Vagina (tissue), 2 donors: ENCODE results near the gene TMEM107. TPM values are rescaled to one million over a fixed set of nuclear protein-coding genes. Genes with fewer than 3 reads are reported as not detected.

Experiments used
- DNase-seq, 2 donors: peaks; one replicate each; pipeline ENCODE4 v3.0.0-alpha.2; 2017; ENCODE audit errors: extremely low spot score in 2 of 2
- H3K27ac ChIP-seq: fragments of 200-600 bp; sonication (generic); one replicate; pipeline ENCODE4 v1.5.1; 2019
- H3K27me3 ChIP-seq: fragments of 200-600 bp; sonication (generic); one replicate; pipeline ENCODE4 v1.5.1; 2019
- H3K36me3 ChIP-seq, 2 donors: fragments of 200-600 bp; sonication (generic); one replicate each; pipeline ENCODE4 v1.5.1; 2017 to 2019
- H3K4me1 ChIP-seq: fragments of 200-600 bp; sonication (generic); one replicate; pipeline ENCODE4 v1.5.1; 2019
- H3K4me3 ChIP-seq, 2 donors: fragments of 200-600 bp; sonication (generic); 1 replicate in 1 of 2; 2 replicates in 1 of 2; pipeline ENCODE4 v1.5.1; 2016 to 2019
- H3K9me3 ChIP-seq: fragments of 200-600 bp; sonication (generic); one replicate; pipeline ENCODE4 v1.5.1; 2019
- CTCF ChIP-seq, 3 experiments: fragments of 450-650 bp in 2 of 3; fragments of 200-600 bp in 1 of 3; sonication (generic) in 1 of 3; IDR thresholded peaks; one replicate each; pipeline ENCODE4 v1.5.1; 2017 to 2019; ENCODE audit warnings: antibody characterized with exemption in 3 of 3, mild to moderate bottlenecking in 2 of 3, moderate library complexity in 2 of 3
- POLR2A ChIP-seq, 2 donors: fragments of 450-650 bp; IDR thresholded peaks; one replicate each; pipeline ENCODE4 v1.6.1; 2017; ENCODE audit warnings: antibody characterized with exemption in 2 of 2, mild to moderate bottlenecking in 2 of 2, moderate library complexity in 2 of 2
- POLR2AphosphoS5 ChIP-seq, 2 donors: sonication (generic); formaldehyde crosslinking; IDR thresholded peaks; one replicate each; pipeline ENCODE4 v1.9.0; 2017; ENCODE audit warnings: antibody characterized with exemption in 2 of 2, mild to moderate bottlenecking in 2 of 2, low read depth in 1 of 2; ENCODE audit not compliant: insufficient read depth in 1 of 2
- intact Hi-C: fragments of 100-400 bp; cut with DNase I; formaldehyde crosslinking; loops from one replicate; pipeline ENCODE4 v1.15.1; 2023
- total RNA-seq: library from RNA; depleted of rRNA; stranded (reverse); fragments of >200 nt; gene quantifications from one replicate; pipeline ENCODE4 v1.2.3, GENCODE V29; 2016

Gene TMEM107
- total RNA-seq, result 20.6 TPM

- TF ChIP-seq POLR2AphosphoS5 (IDR thresholded peaks at IDR 0.05; ENCODE audit: insufficient read depth in 1 of 2, low read depth in 1 of 2), result peak; percentile 17 to 80
- TF ChIP-seq CTCF (IDR thresholded peaks at IDR 0.05), result no peak
- peak in 1 of 2 donors; percentile 27 for TF ChIP-seq POLR2A (IDR thresholded peaks at IDR 0.05)
- DNase-seq, result no peak
- H3K27me3 ChIP-seq, result no peaks in the 10 kb centered on the region
- intact Hi-C loops, result no loop called here
- H3K27ac ChIP-seq, result peak within 1 kb of the TSS; percentile 88
- peak within 1 kb of the TSS; percentile 52 to 58 for H3K4me3 ChIP-seq
- H3K36me3 ChIP-seq, result no peaks in the 10 kb centered on the region
- peaks cover 32% of the 10 kb centered on the region for H3K4me1 ChIP-seq
- H3K9me3 ChIP-seq, result no peaks in the 10 kb centered on the region
Measured at GRCh38 chr17:8176197-8176940, at the start of gene TMEM107. TSS of gene TMEM107 (minus strand) at chr17:8176380. CDS start at chr17:8176286, 94 bp downstream.

DNA sequence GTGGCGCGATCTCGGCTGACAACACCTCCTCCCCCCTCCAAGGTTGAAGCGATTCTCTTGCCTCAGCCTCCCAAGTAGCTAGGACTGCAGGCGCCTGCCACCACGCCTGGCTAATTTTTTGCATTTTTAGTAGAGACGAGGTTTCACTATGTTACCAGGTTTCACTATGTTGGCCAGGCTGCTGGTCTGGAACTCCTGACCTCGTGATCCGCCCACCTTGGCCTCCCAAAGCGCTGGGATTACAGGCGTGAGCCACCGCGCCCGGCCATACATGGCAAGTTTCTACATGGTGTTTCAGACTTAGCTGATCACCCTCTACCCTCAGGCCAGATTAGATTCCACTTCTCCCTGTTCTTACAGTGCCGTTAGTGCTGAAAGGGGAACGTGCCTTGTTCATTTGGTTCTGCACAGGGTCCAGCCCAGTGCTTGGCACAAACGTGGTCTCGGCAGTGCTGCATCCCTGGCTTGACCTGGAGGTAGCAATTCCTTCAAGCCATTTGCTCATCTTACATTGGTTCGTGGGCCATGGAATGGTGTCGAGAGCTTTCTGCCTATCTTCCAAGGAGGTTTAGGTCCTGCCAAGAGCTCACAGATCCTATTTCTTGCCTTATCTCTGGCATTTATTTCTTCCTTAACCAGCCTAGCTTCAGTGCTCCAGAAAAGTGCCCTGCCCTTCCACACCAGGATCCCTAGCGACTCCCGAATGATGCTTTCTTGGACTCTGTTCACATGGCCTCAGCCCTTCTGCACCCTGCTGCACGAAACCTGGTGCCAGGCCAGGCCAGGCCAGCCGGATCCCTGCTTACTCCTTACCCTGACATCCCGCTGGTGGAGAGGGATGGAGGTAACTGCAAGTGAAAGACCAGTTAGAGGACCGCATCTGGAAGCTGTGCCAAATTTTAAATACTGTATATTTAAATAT is 49.0 kb upstream of the TMEM107 start:
- intact Hi-C loops, result loop anchor here (5.0 kb wide), 1 partner anchor 103 kb away; the partner anchor contains the start of gene HES7

DNA sequence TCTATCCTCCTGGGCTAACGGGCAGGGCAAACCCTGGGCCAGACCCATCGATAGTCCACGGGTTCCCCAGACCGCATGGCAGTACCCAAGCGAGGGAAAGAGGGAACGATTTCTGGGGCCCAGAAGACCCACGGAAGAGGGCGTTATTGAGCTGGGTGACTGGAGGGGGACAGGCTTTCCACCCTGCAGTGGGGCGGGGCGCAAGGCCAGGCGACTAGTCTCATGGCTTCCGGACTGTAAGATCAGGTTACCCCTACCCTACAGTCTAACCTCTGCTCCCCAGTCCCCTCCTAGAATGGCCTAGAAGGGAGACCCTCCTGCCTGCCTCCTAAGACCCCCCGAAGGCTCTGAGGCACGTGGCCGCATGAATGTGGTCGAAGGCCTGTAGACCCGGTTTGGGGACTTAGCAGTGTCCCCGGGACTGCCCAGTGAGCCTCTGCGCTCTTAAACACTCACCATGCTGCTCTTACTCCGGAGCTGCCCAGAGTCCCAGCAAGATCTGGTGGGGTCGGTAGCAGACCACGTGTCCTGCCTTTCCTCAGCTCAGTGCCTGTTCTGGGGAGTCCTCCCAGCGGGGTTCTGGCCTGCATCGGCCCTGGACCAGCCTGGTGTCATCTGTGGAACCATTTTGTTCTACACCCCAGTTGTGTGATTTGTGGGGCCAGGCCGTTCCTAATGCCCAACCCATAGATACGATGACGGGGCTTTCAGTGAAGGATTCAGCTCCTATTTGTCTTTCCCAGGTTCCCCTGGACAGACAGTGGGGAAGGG is 47.4 kb upstream of the TMEM107 start:
- Histone ChIP-seq H3K4me3 (peak overlapping the region; percentile 56 to 76), H3K4me1 (peaks cover 32% of the 10 kb centered on the region), H3K27ac (peak overlapping the region; percentile 96), H3K9me3 (no peaks in the 10 kb centered on the region), H3K36me3 (peaks cover 0 to 9% of the 10 kb centered on the region in 2 donors), H3K27me3 (no peaks in the 10 kb centered on the region)
- intact Hi-C loops, result loop anchor here (5.0 kb wide), 1 partner anchor 101 kb away; the partner anchor contains the start of gene HES7
- TF ChIP-seq POLR2AphosphoS5 (IDR thresholded peaks at IDR 0.05; ENCODE audit: insufficient read depth in 1 of 2, low read depth in 1 of 2), result no peak
- TF ChIP-seq POLR2A (IDR thresholded peaks at IDR 0.05), result no peak
- TF ChIP-seq CTCF (IDR thresholded peaks at IDR 0.05), result no peak
- no peak for DNase-seq

More for the DNA sequence above, 49.0 kb upstream of the TMEM107 start:
- no peaks in the 10 kb centered on the region for H3K9me3 ChIP-seq
- peaks cover 30% of the 10 kb centered on the region for H3K4me1 ChIP-seq
- H3K4me3 ChIP-seq, result no peak overlapping the region
- no peak overlapping the region for H3K27ac ChIP-seq
- TF ChIP-seq POLR2AphosphoS5 (IDR thresholded peaks at IDR 0.05; ENCODE audit: insufficient read depth in 1 of 2, low read depth in 1 of 2), result no peak
- TF ChIP-seq CTCF (IDR thresholded peaks at IDR 0.05), result no peak
- TF ChIP-seq POLR2A (IDR thresholded peaks at IDR 0.05), result no peak
- DNase-seq, result no peak
- no peaks in the 10 kb centered on the region for H3K27me3 ChIP-seq
- H3K36me3 ChIP-seq, result peaks cover 0 to 24% of the 10 kb centered on the region in 2 donors

DNA sequence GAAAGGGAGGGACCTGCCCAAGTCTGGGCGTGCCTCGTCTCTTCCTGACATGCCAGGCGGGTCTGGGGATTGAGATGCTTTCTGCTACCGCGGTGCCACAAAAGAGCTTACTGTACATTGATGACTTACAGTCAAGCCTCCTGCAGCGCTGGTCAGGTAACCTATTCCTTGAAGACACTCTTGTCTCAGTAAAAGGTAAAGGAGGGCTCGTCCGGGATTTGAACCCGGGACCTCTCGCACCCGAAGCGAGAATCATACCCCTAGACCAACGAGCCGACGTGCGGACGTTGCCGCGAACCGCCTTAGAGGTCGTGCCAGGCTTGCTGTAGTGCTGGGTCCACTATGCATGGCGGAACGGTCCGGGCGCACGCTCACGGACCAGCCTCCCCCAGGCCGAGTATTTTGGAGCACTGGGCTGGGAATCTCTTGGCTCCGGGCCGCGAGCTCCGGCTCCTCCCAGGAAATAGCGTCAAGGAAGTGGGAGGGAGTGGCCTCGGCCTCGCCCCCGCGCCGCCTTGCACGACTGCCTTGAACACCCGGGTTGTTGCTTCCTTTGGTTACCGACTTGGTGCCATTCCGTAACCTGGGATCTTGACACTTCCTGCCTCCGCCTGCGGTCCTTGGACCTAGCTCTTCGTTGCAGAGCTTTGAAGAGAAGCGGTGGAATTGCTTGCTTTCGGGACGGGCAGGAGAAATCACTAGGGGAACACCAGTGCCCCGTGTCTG is 46.6 kb upstream of the TMEM107 start:
- H3K4me1 ChIP-seq, result peaks cover 32% of the 10 kb centered on the region
- H3K4me3 ChIP-seq, result peak overlapping the region; percentile 56 to 76

More for the DNA sequence above, 46.6 kb upstream of the TMEM107 start:
- H3K36me3 ChIP-seq, result peaks cover 0 to 1% of the 10 kb centered on the region in 2 donors
- intact Hi-C loops, result loop anchor here (5.0 kb wide), 1 partner anchor 100 kb away; the partner anchor contains the start of gene HES7
- TF ChIP-seq CTCF (IDR thresholded peaks at IDR 0.05) (no peak), POLR2AphosphoS5 (IDR thresholded peaks at IDR 0.05; ENCODE audit: insufficient read depth in 1 of 2, low read depth in 1 of 2) (peak; percentile 67 to 97), POLR2A (IDR thresholded peaks at IDR 0.05) (peak in 1 of 2 donors; percentile 75)
- peak in 1 of 2 donors; percentile 98 for DNase-seq
- H3K9me3 ChIP-seq, result no peaks in the 10 kb centered on the region
- H3K27ac ChIP-seq, result peak overlapping the region; percentile 96
- H3K27me3 ChIP-seq, result no peaks in the 10 kb centered on the region
